ENCODE data around the gene SYT1.

DNA sequence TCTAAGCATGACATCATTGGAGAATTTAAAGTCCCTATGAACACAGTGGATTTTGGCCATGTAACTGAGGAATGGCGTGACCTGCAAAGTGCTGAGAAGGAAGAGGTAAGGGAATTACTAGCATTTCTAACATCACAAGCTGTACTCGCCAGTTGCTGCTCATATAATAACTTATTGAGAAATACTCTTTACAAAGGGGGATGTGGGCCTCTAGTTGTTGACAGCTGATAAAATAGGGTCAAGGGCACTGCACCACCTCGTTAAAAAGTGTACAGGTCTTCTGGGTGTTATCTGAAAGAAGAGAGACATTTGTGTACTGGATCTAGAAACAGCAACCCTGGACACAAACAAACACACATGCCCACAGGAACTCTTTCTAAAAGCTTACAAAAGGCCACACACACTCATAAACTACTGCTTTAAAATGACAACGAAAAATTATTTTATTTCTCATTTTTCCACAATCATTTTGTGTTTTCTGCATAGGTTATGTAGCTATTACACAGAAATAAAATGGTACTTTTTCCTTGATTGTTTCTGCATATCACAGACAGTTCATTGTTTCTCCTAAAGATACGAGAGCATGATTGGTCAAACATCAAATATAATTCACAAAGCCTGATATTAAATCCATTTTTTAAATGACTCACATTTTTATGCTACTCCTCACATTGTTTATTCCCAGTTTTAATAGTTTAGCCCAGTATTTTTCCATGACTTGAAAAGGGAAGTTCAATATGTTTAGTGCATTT, 435.0 kb downstream of the SYT1 start:
- TF ChIP-seq, protein P1, sequence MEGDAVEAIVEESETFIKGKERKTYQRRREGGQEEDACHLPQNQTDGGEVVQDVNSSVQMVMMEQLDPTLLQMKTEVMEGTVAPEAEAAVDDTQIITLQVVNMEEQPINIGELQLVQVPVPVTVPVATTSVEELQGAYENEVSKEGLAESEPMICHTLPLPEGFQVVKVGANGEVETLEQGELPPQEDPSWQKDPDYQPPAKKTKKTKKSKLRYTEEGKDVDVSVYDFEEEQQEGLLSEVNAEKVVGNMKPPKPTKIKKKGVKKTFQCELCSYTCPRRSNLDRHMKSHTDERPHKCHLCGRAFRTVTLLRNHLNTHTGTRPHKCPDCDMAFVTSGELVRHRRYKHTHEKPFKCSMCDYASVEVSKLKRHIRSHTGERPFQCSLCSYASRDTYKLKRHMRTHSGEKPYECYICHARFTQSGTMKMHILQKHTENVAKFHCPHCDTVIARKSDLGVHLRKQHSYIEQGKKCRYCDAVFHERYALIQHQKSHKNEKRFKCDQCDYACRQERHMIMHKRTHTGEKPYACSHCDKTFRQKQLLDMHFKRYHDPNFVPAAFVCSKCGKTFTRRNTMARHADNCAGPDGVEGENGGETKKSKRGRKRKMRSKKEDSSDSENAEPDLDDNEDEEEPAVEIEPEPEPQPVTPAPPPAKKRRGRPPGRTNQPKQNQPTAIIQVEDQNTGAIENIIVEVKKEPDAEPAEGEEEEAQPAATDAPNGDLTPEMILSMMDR (conservative IDR thresholded peaks at IDR 0.05 in 1 of 2, IDR thresholded peaks at IDR 0.05 in 1 of 2; ENCODE audit: low read depth in 1 of 2, low read length in 2 of 2): no peak
- no peak for TF ChIP-seq EZH2 (IDR thresholded peaks at IDR 0.05; ENCODE audit: low read length, missing control alignments)
